ENCODE data around the gene ENDOD1. TPM values are rescaled to one million over a fixed set of nuclear protein-coding genes. Genes with fewer than 3 reads are reported as not detected.
"Not testable (repeated sequence)": the region's sequence is repeated elsewhere in the genome, so short reads cannot be mapped to it uniquely, and the experiment has no call there.

Gene ENDOD1
- total and polyA plus RNA-seq, 4 donors, result 10.4 to 55.1 (median 25.0) TPM

DNA sequence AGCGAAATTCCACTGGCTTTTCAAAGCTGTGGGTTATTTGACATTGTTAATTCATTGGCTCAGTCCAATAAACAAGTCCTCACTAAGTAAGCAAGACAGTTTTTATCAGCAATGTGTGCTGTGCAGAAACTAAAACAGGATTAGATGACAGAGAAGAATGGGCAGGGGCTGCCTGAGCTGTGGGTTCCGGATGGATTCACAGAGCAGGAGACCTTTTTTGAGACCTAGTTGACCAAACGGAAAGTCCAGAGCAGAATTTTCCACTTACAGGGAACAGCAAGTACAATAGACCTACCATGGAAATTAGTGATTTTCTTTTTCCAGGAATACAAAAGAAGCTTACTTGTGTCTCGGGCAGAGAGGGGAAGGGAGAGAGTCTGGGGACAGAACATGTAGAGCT, 45.6 kb upstream of the ENDOD1 start:
- H3K27me3 ChIP-seq (ENCODE audit: control insufficient read depth in 3 of 3, insufficient read depth in 3 of 3, low read length in 2 of 3), result no peaks in the 10 kb centered on the region
- H3K4me1 ChIP-seq (ENCODE audit: control insufficient read depth in 5 of 5, insufficient read depth in 5 of 5, low read length in 5 of 5), result peaks cover 0 to 16% (median 0%) of the 10 kb centered on the region in 5 donors
- no peak overlapping the region for H3K4me3 ChIP-seq
- ATAC-seq (ENCODE audit: insufficient read depth, low FRiP score), result no peak
- H3K9me3 ChIP-seq (ENCODE audit: control insufficient read depth in 4 of 4, insufficient read depth in 3 of 4, low read length in 3 of 4), result peaks cover 0 to 2% (median 0%) of the 10 kb centered on the region in 4 donors
- peak in 2 of 3 donors; percentile 42 to 45 for DNase-seq
- no peak overlapping the region for H3K27ac ChIP-seq (ENCODE audit: low read depth in 1 of 2, low read length in 1 of 2)
- no peaks in the 10 kb centered on the region for H3K36me3 ChIP-seq (ENCODE audit: control insufficient read depth in 4 of 4, insufficient read depth in 4 of 4, low read length in 4 of 4)
- no peak overlapping the region for H3K9ac ChIP-seq (ENCODE audit: insufficient read depth in 1 of 2, low read length in 2 of 2)
- TF ChIP-seq, protein P1, sequence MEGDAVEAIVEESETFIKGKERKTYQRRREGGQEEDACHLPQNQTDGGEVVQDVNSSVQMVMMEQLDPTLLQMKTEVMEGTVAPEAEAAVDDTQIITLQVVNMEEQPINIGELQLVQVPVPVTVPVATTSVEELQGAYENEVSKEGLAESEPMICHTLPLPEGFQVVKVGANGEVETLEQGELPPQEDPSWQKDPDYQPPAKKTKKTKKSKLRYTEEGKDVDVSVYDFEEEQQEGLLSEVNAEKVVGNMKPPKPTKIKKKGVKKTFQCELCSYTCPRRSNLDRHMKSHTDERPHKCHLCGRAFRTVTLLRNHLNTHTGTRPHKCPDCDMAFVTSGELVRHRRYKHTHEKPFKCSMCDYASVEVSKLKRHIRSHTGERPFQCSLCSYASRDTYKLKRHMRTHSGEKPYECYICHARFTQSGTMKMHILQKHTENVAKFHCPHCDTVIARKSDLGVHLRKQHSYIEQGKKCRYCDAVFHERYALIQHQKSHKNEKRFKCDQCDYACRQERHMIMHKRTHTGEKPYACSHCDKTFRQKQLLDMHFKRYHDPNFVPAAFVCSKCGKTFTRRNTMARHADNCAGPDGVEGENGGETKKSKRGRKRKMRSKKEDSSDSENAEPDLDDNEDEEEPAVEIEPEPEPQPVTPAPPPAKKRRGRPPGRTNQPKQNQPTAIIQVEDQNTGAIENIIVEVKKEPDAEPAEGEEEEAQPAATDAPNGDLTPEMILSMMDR (IDR thresholded peaks at IDR 0.05; ENCODE audit: control extremely low read depth, extremely low read depth), result no peak
- WGBS, 2 donors, result 53 to 71% methylated on average over 4 of the region's 4 CpGs

DNA sequence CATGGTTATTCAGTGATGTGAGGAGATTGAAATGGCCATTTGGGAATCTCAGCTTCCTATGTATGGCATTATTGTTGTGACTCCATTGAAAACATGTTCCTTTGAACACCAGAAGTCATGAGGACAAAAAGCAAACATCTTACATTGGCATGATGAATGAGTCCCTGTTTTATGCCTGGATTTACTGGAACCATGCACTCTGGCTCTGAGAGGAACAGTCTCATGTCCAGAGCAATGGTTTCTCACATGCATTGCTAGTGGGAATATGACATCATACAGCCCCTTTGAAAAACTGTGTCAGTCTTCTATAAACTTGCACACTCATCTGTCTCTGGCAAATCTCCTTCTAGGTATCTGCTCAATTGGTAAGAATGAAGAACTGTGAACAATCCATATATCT, 43.8 kb upstream of the ENDOD1 start:
- Histone ChIP-seq H3K4me3 (no peak overlapping the region), H3K4me1 (ENCODE audit: control insufficient read depth in 5 of 5, insufficient read depth in 5 of 5, low read length in 5 of 5) (peaks cover 0 to 16% (median 0%) of the 10 kb centered on the region in 5 donors), H3K9me3 (ENCODE audit: control insufficient read depth in 4 of 4, insufficient read depth in 3 of 4, low read length in 3 of 4) (peaks cover 0 to 2% (median 0%) of the 10 kb centered on the region in 4 donors), H3K27ac (ENCODE audit: low read depth in 1 of 2, low read length in 1 of 2) (no peak overlapping the region), H3K36me3 (ENCODE audit: control insufficient read depth in 4 of 4, insufficient read depth in 4 of 4, low read length in 4 of 4) (no peaks in the 10 kb centered on the region), H3K9ac (ENCODE audit: insufficient read depth in 1 of 2, low read length in 2 of 2) (no peak overlapping the region), H3K27me3 (ENCODE audit: control insufficient read depth in 3 of 3, insufficient read depth in 3 of 3, low read length in 2 of 3) (no peaks in the 10 kb centered on the region)
- TF ChIP-seq, protein P1 (IDR thresholded peaks at IDR 0.05; ENCODE audit: control extremely low read depth, extremely low read depth), result no peak
- ATAC-seq (ENCODE audit: insufficient read depth, low FRiP score) (no peak), DNase-seq (no peak)

DNA sequence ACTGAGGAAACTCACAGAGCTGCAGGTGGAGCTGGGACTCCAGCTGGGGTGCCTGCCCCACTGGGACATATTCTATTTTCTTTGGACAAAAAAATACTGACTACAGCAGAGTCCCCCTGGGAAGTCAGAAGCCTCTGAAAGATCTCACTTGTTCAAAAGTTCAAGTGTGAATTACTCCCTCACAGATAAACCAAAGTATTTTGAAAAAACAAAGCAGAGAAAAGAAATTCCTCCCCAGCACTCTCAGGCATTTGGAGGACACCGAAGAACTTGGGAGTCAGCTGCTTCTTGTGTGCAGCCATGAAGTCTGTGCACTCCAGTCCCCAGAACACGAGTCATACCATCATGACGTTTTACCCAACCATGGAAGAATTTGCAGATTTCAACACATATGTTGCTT, 40.5 kb upstream of the ENDOD1 start, which contains the start of gene KDM4F:
KDM4F (plus strand) TSS at position 301 of the 400 bp plus-strand sequence.
- not testable (repeated sequence) for H3K27me3 ChIP-seq (ENCODE audit: control insufficient read depth in 3 of 3, insufficient read depth in 3 of 3, low read length in 2 of 3); H3K4me1 ChIP-seq (ENCODE audit: control insufficient read depth in 5 of 5, insufficient read depth in 5 of 5, low read length in 5 of 5); ATAC-seq (ENCODE audit: insufficient read depth, low FRiP score); H3K9ac ChIP-seq (ENCODE audit: insufficient read depth in 1 of 2, low read length in 2 of 2); H3K9me3 ChIP-seq (ENCODE audit: control insufficient read depth in 4 of 4, insufficient read depth in 3 of 4, low read length in 3 of 4); H3K27ac ChIP-seq (ENCODE audit: low read depth in 1 of 2, low read length in 1 of 2); H3K36me3 ChIP-seq (ENCODE audit: control insufficient read depth in 4 of 4, insufficient read depth in 4 of 4, low read length in 4 of 4); H3K4me3 ChIP-seq; DNase-seq
- 84 to 94% methylated on average over 2 to 3 of the region's 3 CpGs for WGBS, 2 donors

DNA sequence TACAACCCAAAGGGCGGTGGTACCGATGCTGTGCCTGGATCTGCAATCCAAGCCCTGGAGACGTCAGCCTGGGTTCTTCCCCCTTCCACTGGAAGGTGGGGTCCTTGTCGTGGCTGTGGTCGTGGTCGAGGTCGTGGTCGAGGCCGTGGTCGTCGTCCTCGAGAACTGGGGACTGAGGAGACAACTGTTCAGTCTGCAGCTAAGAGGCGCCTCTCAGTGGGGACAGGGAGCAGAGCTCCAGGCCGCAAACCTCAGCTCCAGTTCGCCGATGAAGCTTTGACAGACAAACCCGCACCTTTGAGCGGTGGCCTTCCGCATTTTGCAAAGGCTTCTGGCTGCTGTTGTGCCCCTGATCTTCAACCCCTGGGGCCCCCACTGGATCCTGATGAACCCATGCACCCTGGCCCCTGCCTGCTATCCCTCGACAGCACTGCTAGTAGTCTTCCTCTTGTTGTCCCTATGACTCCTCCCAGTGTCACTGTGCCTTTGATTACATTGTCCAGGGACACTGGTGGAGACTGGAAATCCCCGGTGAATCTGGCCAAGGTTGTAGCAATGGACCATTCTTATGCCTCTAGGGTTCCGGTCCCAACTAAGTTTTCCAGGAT, 38.9 kb upstream of the ENDOD1 start:
- Histone ChIP-seq H3K9me3 (ENCODE audit: control insufficient read depth in 4 of 4, insufficient read depth in 3 of 4, low read length in 3 of 4) (no peaks in the 10 kb centered on the region), H3K27ac (ENCODE audit: low read depth in 1 of 2, low read length in 1 of 2) (no peak overlapping the region), H3K4me1 (ENCODE audit: control insufficient read depth in 5 of 5, insufficient read depth in 5 of 5, low read length in 5 of 5) (peaks cover 0 to 6% (median 0%) of the 10 kb centered on the region in 5 donors), H3K27me3 (ENCODE audit: control insufficient read depth in 3 of 3, insufficient read depth in 3 of 3, low read length in 2 of 3) (no peaks in the 10 kb centered on the region), H3K4me3 (no peak overlapping the region), H3K36me3 (ENCODE audit: control insufficient read depth in 4 of 4, insufficient read depth in 4 of 4, low read length in 4 of 4) (no peaks in the 10 kb centered on the region), H3K9ac (ENCODE audit: insufficient read depth in 1 of 2, low read length in 2 of 2) (no peak overlapping the region)
- no peak for ATAC-seq (ENCODE audit: insufficient read depth, low FRiP score)
- TF ChIP-seq, protein P1 (IDR thresholded peaks at IDR 0.05; ENCODE audit: control extremely low read depth, extremely low read depth), result no peak
- 82 to 91% methylated on average over 22 of the region's 22 CpGs for WGBS, 2 donors
- DNase-seq, result no peak
